DOHH2 (cell line): ENCODE data around the gene CDK6.

Experiments
- CTCF ChIP-seq: fragments of 200-600 bp; sonication (generic); IDR thresholded peaks from one replicate; pipeline ENCODE4 v1.5.1; 2014; ENCODE audit warnings: antibody characterized with exemption, mild to moderate bottlenecking, low read depth, low read length; ENCODE audit not compliant: poor library complexity, severe bottlenecking
- EZH2phosphoT487 ChIP-seq: fragments of 200-600 bp; sonication (generic); IDR thresholded peaks from 2 replicates; pipeline ENCODE4 v1.6.1; 2017; ENCODE audit warnings: borderline replicate concordance, mild to moderate bottlenecking, antibody characterized with exemption, low read length, moderate library complexity, mixed read lengths

DNA sequence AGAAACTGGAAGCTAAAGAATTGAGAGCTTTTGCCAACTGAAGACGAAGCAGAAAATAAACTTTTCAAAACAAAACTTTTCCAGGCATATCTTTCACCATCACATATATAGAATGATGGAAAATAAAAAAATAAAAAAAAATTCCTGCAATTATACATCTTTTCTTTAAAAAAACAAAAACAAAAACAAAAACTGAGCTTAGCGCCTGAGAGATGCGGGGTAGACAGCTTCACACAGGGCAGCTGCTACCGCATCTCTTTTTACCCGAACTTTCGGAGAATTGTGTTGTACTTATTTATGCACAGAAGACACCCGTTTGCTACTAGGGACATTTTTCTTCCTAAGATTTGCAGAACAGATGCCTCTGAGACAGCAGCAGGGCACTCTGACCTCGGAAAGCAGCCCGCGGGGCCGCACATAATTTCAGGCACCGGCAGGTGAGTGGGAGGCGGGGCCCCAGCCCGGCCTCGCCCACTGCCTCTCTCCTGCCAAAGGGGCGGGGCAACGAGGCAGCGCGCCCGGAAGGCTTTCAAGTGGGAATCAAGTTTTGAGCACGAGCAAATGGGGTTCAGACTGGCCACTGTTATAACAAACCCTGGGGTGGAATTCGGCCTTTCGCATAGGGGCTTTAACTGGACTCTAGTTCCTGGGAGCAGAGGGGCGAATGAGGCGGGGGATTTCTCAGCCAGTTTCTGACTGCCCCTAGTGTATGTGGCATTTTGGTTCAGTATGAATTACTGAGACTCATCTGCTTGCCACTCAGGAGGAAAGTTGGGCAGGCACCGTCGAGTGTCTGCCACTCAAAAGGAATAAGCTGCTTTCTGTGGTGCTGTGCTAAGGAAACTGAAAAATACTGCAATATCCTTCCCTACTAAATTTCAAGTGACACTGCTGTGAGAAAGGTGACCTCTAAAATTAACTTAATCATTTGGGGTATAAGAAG, 227.7 kb downstream of the CDK6 start:
- TF ChIP-seq CTCF: no peak
- TF ChIP-seq EZH2phosphoT487: no peak
